C4-2B (cell line): ENCODE data around the gene CA7.

Experiments used
- ZFX ChIP-seq: fragments of 450-650 bp; IDR thresholded peaks from 2 replicates; pipeline ENCODE4 v1.6.1; 2017
- TF ChIP-seq, protein P1 (sequence below): fragments of 450-650 bp; conservative IDR thresholded peaks from 2 replicates; pipeline ENCODE4 v1.5.1; 2017; ENCODE audit warnings: mild to moderate bottlenecking

DNA sequence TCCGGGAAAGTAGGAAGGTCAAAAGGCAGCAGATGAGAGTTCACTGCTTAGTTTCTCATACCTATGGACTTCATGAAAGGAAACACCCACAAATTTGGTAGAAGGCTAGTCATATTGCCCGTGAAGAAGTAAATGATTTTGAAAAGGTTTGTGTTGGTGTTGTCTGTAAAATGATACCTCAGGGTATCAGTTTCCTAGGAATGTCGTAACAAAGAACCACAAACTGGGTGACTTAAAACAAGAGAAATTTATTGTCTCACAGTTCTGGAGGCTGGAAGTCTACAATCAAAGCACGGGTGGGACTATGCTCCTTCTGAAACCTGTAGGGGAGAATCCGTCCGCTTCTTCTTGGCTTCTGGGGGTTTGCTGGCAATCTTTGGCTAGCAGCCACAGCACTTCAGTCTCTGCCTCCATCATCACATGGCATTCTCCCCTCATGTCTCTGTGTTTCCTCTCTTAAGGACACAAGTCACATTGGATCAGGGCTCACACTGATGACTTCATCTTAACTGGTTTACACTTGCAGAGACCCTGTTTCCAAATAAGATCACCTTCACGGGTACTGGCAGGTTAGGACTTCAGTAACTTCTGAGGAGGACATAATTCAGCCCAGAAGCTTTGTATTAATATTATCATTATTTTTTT is 11.4 kb upstream of the CA7 start:
- TF ChIP-seq, protein P1, sequence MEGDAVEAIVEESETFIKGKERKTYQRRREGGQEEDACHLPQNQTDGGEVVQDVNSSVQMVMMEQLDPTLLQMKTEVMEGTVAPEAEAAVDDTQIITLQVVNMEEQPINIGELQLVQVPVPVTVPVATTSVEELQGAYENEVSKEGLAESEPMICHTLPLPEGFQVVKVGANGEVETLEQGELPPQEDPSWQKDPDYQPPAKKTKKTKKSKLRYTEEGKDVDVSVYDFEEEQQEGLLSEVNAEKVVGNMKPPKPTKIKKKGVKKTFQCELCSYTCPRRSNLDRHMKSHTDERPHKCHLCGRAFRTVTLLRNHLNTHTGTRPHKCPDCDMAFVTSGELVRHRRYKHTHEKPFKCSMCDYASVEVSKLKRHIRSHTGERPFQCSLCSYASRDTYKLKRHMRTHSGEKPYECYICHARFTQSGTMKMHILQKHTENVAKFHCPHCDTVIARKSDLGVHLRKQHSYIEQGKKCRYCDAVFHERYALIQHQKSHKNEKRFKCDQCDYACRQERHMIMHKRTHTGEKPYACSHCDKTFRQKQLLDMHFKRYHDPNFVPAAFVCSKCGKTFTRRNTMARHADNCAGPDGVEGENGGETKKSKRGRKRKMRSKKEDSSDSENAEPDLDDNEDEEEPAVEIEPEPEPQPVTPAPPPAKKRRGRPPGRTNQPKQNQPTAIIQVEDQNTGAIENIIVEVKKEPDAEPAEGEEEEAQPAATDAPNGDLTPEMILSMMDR, result no peak
- TF ChIP-seq ZFX, result no peak
